ENCODE data around the gene PDGFRB. TPM values are rescaled to one million over a fixed set of nuclear protein-coding genes. Genes with fewer than 3 reads are reported as not detected.

PDGFRB gene
- total and polyA plus RNA-seq, 9 of the 15 experiments (the other 6 are each of a cell fraction or from before 2014, with no cell fraction given) = 0.01 to 1.5 (median 0.09) TPM; not detected in 3

DNA sequence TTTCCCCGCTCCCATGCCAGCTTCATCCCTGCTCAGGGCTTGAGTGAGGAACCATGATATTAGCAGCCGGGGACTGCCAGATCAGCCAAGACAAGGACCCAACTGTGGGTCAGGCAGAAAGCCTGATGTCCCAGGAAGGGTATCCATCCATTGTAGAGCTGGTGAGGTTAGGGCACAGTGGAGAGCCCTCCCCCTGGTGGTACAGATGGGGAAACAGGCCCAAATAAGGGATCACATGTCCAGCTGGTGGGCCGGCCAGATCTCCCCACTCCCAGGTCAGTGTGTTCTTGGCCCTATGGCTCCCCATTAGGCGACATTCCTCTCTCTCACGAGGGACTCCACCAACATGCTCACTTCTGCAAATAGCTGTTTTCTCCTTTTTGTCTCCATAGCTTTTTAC lies 19.9 kb upstream of the PDGFRB start (continued):
- no peak for TF ChIP-seq ETV6 (IDR thresholded peaks at IDR 0.05; ENCODE audit: borderline replicate concordance in 1 of 2, low read depth in 2 of 2, low read length in 1 of 2)
- TF ChIP-seq ETV6 (CRISPR knock-in tag; IDR thresholded peaks at IDR 0.05; ENCODE audit: borderline replicate concordance) = no peak
- TF ChIP-seq, protein P1, sequence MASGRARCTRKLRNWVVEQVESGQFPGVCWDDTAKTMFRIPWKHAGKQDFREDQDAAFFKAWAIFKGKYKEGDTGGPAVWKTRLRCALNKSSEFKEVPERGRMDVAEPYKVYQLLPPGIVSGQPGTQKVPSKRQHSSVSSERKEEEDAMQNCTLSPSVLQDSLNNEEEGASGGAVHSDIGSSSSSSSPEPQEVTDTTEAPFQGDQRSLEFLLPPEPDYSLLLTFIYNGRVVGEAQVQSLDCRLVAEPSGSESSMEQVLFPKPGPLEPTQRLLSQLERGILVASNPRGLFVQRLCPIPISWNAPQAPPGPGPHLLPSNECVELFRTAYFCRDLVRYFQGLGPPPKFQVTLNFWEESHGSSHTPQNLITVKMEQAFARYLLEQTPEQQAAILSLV (tag; IDR thresholded peaks at IDR 0.05) = no peak
- TF ChIP-seq LCOR (CRISPR knock-in tag; IDR thresholded peaks at IDR 0.05) = no peak
- no peak for TF ChIP-seq GABPB1 (CRISPR knock-in tag; IDR thresholded peaks at IDR 0.05)
- TF ChIP-seq, protein P2, sequence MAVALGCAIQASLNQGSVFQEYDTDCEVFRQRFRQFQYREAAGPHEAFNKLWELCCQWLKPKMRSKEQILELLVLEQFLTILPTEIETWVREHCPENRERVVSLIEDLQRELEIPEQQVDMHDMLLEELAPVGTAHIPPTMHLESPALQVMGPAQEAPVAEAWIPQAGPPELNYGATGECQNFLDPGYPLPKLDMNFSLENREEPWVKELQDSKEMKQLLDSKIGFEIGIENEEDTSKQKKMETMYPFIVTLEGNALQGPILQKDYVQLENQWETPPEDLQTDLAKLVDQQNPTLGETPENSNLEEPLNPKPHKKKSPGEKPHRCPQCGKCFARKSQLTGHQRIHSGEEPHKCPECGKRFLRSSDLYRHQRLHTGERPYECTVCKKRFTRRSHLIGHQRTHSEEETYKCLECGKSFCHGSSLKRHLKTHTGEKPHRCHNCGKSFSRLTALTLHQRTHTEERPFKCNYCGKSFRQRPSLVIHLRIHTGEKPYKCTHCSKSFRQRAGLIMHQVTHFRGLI (CRISPR knock-in tag; IDR thresholded peaks at IDR 0.05) = no peak
- no peak for TF ChIP-seq BHLHE40 (IDR thresholded peaks at IDR 0.05; ENCODE audit: low read length)
- no peak for TF ChIP-seq DPF2 (IDR thresholded peaks at IDR 0.05)
- TF ChIP-seq, protein P3, sequence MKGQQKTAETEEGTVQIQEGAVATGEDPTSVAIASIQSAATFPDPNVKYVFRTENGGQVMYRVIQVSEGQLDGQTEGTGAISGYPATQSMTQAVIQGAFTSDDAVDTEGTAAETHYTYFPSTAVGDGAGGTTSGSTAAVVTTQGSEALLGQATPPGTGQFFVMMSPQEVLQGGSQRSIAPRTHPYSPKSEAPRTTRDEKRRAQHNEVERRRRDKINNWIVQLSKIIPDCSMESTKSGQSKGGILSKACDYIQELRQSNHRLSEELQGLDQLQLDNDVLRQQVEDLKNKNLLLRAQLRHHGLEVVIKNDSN (CRISPR knock-in tag; IDR thresholded peaks at IDR 0.05) = peak; percentile 85
- TF ChIP-seq, protein P4, sequence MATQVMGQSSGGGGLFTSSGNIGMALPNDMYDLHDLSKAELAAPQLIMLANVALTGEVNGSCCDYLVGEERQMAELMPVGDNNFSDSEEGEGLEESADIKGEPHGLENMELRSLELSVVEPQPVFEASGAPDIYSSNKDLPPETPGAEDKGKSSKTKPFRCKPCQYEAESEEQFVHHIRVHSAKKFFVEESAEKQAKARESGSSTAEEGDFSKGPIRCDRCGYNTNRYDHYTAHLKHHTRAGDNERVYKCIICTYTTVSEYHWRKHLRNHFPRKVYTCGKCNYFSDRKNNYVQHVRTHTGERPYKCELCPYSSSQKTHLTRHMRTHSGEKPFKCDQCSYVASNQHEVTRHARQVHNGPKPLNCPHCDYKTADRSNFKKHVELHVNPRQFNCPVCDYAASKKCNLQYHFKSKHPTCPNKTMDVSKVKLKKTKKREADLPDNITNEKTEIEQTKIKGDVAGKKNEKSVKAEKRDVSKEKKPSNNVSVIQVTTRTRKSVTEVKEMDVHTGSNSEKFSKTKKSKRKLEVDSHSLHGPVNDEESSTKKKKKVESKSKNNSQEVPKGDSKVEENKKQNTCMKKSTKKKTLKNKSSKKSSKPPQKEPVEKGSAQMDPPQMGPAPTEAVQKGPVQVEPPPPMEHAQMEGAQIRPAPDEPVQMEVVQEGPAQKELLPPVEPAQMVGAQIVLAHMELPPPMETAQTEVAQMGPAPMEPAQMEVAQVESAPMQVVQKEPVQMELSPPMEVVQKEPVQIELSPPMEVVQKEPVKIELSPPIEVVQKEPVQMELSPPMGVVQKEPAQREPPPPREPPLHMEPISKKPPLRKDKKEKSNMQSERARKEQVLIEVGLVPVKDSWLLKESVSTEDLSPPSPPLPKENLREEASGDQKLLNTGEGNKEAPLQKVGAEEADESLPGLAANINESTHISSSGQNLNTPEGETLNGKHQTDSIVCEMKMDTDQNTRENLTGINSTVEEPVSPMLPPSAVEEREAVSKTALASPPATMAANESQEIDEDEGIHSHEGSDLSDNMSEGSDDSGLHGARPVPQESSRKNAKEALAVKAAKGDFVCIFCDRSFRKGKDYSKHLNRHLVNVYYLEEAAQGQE (IDR thresholded peaks at IDR 0.05; ENCODE audit: borderline replicate concordance) = peak; percentile 54; the same call in 1 of the 2 replicates
- TF ChIP-seq, protein P4 (CRISPR knock-in tag; IDR thresholded peaks at IDR 0.05; ENCODE audit: low read depth) = no peak
- no peak for TF ChIP-seq ZNF561 (CRISPR knock-in tag; conservative IDR thresholded peaks at IDR 0.05)
- no peak for TF ChIP-seq GTF2E2 (tag; IDR thresholded peaks at IDR 0.05)
- TF ChIP-seq CREM (IDR thresholded peaks at IDR 0.05; ENCODE audit: low read depth) = no peak
- TF ChIP-seq ZNF24 (IDR thresholded peaks at IDR 0.05) = peak; percentile 8; the same call in 1 of the 2 replicates
- no peak for TF ChIP-seq ZNF695 (CRISPR knock-in tag; IDR thresholded peaks at IDR 0.05)
- TF ChIP-seq ZZZ3 (IDR thresholded peaks at IDR 0.05) = no peak
- TF ChIP-seq ESRRA (IDR thresholded peaks at IDR 0.05; ENCODE audit: borderline replicate concordance, low read depth) = 0 out of 2 replicates have a peak, but pooled peaks have one; percentile 21
